H9 (cell line): Measurements from ENCODE around the gene PSMD1. TPM values are rescaled to one million over a fixed set of nuclear protein-coding genes. Genes with fewer than 3 reads are reported as not detected.

Experiments
- DNase-seq: peaks from one replicate; pipeline ENCODE4 v3.0.0-alpha.2; 2017
- H2AFZ ChIP-seq: one replicate; pipeline ENCODE4 v1.6.1; 2013; ENCODE audit warnings: mild to moderate bottlenecking, low read length, control low read depth, moderate library complexity
- H2AK5ac ChIP-seq: 2 replicates; pipeline ENCODE4 v1.6.1; 2013; ENCODE audit warnings: low read length, control low read depth, mixed read lengths; ENCODE audit not compliant: insufficient read length
- H2BK120ac ChIP-seq: one replicate; pipeline ENCODE4 v1.6.1; 2013; ENCODE audit warnings: low read depth, mild to moderate bottlenecking, low read length, control low read depth, inconsistent platforms; ENCODE audit not compliant: poor library complexity, severe bottlenecking
- H2BK12ac ChIP-seq: 2 replicates; pipeline ENCODE4 v1.6.1; 2013; ENCODE audit warnings: low read length, control low read depth, mixed read lengths, low read depth; ENCODE audit not compliant: insufficient read length
- H2BK15ac ChIP-seq: 2 replicates; pipeline ENCODE4 v1.6.1; 2013; ENCODE audit warnings: low read depth, low read length, control low read depth
- H2BK20ac ChIP-seq: one replicate; pipeline ENCODE4 v1.6.1; 2013; ENCODE audit warnings: low read depth, mild to moderate bottlenecking, low read length, control low read depth, inconsistent platforms; ENCODE audit not compliant: poor library complexity, severe bottlenecking
- H2BK5ac ChIP-seq: 2 replicates; pipeline ENCODE4 v1.6.1; 2013; ENCODE audit warnings: low read length, control low read depth, mixed read lengths; ENCODE audit not compliant: insufficient read length
- H3K14ac ChIP-seq: 2 replicates; pipeline ENCODE4 v1.6.1; 2013; ENCODE audit warnings: low read length, control low read depth; ENCODE audit not compliant: insufficient read depth
- H3K18ac ChIP-seq: 2 replicates; pipeline ENCODE4 v1.6.1; 2013; ENCODE audit warnings: low read depth, mild to moderate bottlenecking, mixed read lengths, low read length, control low read depth; ENCODE audit not compliant: insufficient read length
- H3K23ac ChIP-seq: 2 replicates; pipeline ENCODE4 v1.6.1; 2013; ENCODE audit warnings: low read length, control low read depth, mixed read lengths, low read depth; ENCODE audit not compliant: insufficient read length
- H3K23me2 ChIP-seq: 2 replicates; pipeline ENCODE4 v1.6.1; 2013; ENCODE audit warnings: low read depth, mild to moderate bottlenecking, mixed read lengths, low read length, control low read depth; ENCODE audit not compliant: insufficient read length, poor library complexity, severe bottlenecking
- H3K27ac ChIP-seq: 2 replicates; pipeline ENCODE4 v1.5.1; 2013; ENCODE audit warnings: low read length, control low read depth, mixed read lengths, low read depth; ENCODE audit not compliant: insufficient read length
- H3K27me3 ChIP-seq: 2 replicates; pipeline ENCODE4 v1.6.1; 2013; ENCODE audit warnings: low read length, control low read depth, inconsistent platforms; ENCODE audit not compliant: insufficient read depth
- H3K4ac ChIP-seq: 2 replicates; pipeline ENCODE4 v1.6.1; 2013; ENCODE audit warnings: low read depth, mild to moderate bottlenecking, control low read depth, inconsistent platforms, low read length, moderate library complexity
- H3K4me1 ChIP-seq: 2 replicates; pipeline ENCODE4 v1.6.1; 2013; ENCODE audit warnings: low read length, control low read depth, inconsistent platforms; ENCODE audit not compliant: insufficient read depth
- H3K4me2 ChIP-seq: 2 replicates; pipeline ENCODE4 v1.6.1; 2013; ENCODE audit warnings: low read length, control low read depth, mixed read lengths; ENCODE audit not compliant: insufficient read length, insufficient read depth
- H3K56ac ChIP-seq: 2 replicates; pipeline ENCODE4 v1.6.1; 2013; ENCODE audit warnings: low read depth, mild to moderate bottlenecking, mixed read lengths, low read length, control low read depth; ENCODE audit not compliant: insufficient read length
- H3K79me1 ChIP-seq: 2 replicates; pipeline ENCODE4 v1.6.1; 2013; ENCODE audit warnings: low read depth, mild to moderate bottlenecking, moderate library complexity, low read length, control low read depth, inconsistent platforms; ENCODE audit not compliant: insufficient read depth, poor library complexity, severe bottlenecking
- H3K79me2 ChIP-seq: 2 replicates; pipeline ENCODE4 v1.6.1; 2013; ENCODE audit warnings: low read length, control low read depth, inconsistent platforms; ENCODE audit not compliant: insufficient read depth
- H3K9ac ChIP-seq: 2 replicates; pipeline ENCODE4 v1.6.1; 2013; ENCODE audit warnings: low read length, control low read depth, mixed read lengths; ENCODE audit not compliant: insufficient read length; ENCODE audit errors: extremely low read depth
- H3K9me3 ChIP-seq: one replicate; pipeline ENCODE4 v1.6.1; 2013; ENCODE audit warnings: low read depth, low read length, inconsistent platforms; ENCODE audit not compliant: control insufficient read depth
- H3T11ph ChIP-seq: one replicate; pipeline ENCODE4 v1.6.1; 2013; ENCODE audit warnings: mild to moderate bottlenecking, low read length, control low read depth, inconsistent platforms
- H4K20me1 ChIP-seq: one replicate; pipeline ENCODE4 v1.6.1; 2013; ENCODE audit not compliant: control insufficient read depth, insufficient read length, insufficient read depth
- H4K5ac ChIP-seq: 2 replicates; pipeline ENCODE4 v1.6.1; 2013; ENCODE audit warnings: low read depth, mild to moderate bottlenecking, mixed read lengths, low read length, control low read depth; ENCODE audit not compliant: insufficient read length
- H4K8ac ChIP-seq: replicated peaks from 2 replicates; pipeline ENCODE4 v1.6.1; 2013; ENCODE audit warnings: low read length, control low read depth, mixed read lengths, low read depth; ENCODE audit not compliant: insufficient read length
- H4K91ac ChIP-seq: 2 replicates; pipeline ENCODE4 v1.6.1; 2013; ENCODE audit warnings: low read depth, mild to moderate bottlenecking, moderate library complexity, mixed read lengths, low read length, control low read depth; ENCODE audit not compliant: insufficient read length
- H3K27ac Mint-ChIP-seq, 3 experiments: 2 replicates in 2 of 3; 3 replicates in 1 of 3; pipeline ENCODE4 v1.8.0; 2020 to 2021; ENCODE audit warnings: mixed read lengths in 3 of 3, mild to moderate bottlenecking in 1 of 3, moderate library complexity in 1 of 3
- H3K27me3 Mint-ChIP-seq: 2 replicates; pipeline ENCODE4 v1.8.0; 2021; ENCODE audit warnings: low read depth, mild to moderate bottlenecking, moderate library complexity, mixed read lengths
- H3K36me3 Mint-ChIP-seq, 3 experiments: 2 replicates in 2 of 3; 3 replicates in 1 of 3; pipeline ENCODE4 v1.8.0; 2020 to 2021; ENCODE audit warnings: low read depth in 3 of 3, mixed read lengths in 3 of 3; ENCODE audit not compliant: insufficient read depth in 1 of 3
- H3K4me1 Mint-ChIP-seq, 2 experiments: 2 replicates each; pipeline ENCODE4 v1.8.0; 2020; ENCODE audit warnings: mixed read lengths in 2 of 2
- H3K4me3 Mint-ChIP-seq, 2 experiments: 2 replicates in 1 of 2; 3 replicates in 1 of 2; pipeline ENCODE4 v1.8.0; 2020 to 2021; ENCODE audit warnings: mild to moderate bottlenecking in 2 of 2, mixed read lengths in 2 of 2, moderate library complexity in 1 of 2
- H3K9me3 Mint-ChIP-seq, 2 experiments: 2 replicates in 1 of 2; 3 replicates in 1 of 2; pipeline ENCODE4 v1.8.0; 2020; ENCODE audit warnings: mild to moderate bottlenecking in 2 of 2, mixed read lengths in 2 of 2, moderate library complexity in 1 of 2
- WGBS: extraction: QIAGEN DNeasy Blood & Tissue Kit; methylation state at CpG from one replicate; pipeline ENCODE4 v1.1.7; 2013; ENCODE audit warnings: missing lambda C conversion rate, low lambda C conversion rate, mixed read lengths; ENCODE audit not compliant: insufficient read length; ENCODE audit errors: extremely low coverage; 5-methylcytosine and 5-hydroxymethylcytosine counted together
- total RNA-seq: library from RNA; stranded (reverse); gene quantifications from 2 replicates; pipeline ENCODE4 v1.2.1, GENCODE V29; 2021
- TF ChIP-seq, protein P1 (sequence below): fragments of 200-600 bp; sonication (generic); conservative IDR thresholded peaks from 3 replicates; pipeline ENCODE4 v1.8.0; 2021; ENCODE audit warnings: antibody characterized with exemption, mild to moderate bottlenecking

PSMD1 gene
- total RNA-seq, 1 experiment from 2014 or later, result 166 TPM

DNA sequence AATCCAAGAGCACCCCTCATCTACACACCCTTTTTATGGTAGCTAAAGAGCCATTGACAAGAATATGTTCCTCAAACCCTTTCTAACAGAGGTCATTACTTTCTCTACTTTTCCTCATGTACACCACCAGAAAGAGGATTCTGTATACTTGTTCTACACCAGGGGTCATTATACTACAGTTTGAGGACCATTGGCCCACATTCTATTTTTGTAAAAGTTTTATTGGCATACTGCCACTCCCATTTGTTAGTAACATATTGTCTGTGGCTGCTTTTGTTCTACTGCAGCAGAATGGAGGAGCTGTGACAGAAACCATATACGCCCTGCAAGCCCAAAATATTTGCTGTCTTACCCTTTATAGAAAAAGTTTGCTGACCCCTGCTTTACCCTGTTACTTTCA, 53.9 kb downstream of the PSMD1 start:
- H4K20me1 ChIP-seq, result no peaks in the 10 kb centered on the region
- H2BK15ac ChIP-seq, result no peak overlapping the region
- Mint-ChIP-seq H3K27me3 (no peaks in the 10 kb centered on the region), H3K27ac (no peak overlapping the region), H3K9me3 (no peaks in the 10 kb centered on the region), H3K4me3 (no peak overlapping the region), H3K4me1 (peaks cover 29 to 30% of the 10 kb centered on the region in 2 experiments), H3K36me3 (peaks cover 0 to 22% (median 16%) of the 10 kb centered on the region in 3 experiments; a peak in 5 of 7 replicates)
- no peaks in the 10 kb centered on the region for H3K79me1 ChIP-seq
- no peak overlapping the region for H2BK5ac ChIP-seq
- H2BK120ac ChIP-seq, result no peak overlapping the region
- H3K4me1 ChIP-seq, result 0 out of 2 replicates have a peak, but pooled peaks cover 4% of the 10 kb centered on the region
- no peak overlapping the region for H3K4ac ChIP-seq
- H4K8ac ChIP-seq, result no peak overlapping the region
- H4K5ac ChIP-seq, result no peak overlapping the region
- TF ChIP-seq, protein P1, sequence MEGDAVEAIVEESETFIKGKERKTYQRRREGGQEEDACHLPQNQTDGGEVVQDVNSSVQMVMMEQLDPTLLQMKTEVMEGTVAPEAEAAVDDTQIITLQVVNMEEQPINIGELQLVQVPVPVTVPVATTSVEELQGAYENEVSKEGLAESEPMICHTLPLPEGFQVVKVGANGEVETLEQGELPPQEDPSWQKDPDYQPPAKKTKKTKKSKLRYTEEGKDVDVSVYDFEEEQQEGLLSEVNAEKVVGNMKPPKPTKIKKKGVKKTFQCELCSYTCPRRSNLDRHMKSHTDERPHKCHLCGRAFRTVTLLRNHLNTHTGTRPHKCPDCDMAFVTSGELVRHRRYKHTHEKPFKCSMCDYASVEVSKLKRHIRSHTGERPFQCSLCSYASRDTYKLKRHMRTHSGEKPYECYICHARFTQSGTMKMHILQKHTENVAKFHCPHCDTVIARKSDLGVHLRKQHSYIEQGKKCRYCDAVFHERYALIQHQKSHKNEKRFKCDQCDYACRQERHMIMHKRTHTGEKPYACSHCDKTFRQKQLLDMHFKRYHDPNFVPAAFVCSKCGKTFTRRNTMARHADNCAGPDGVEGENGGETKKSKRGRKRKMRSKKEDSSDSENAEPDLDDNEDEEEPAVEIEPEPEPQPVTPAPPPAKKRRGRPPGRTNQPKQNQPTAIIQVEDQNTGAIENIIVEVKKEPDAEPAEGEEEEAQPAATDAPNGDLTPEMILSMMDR, result no peak
- no peaks in the 10 kb centered on the region for H3K79me2 ChIP-seq
- H3K23me2 ChIP-seq, result no peaks in the 10 kb centered on the region
- no peak for DNase-seq
- no peak overlapping the region for H2BK12ac ChIP-seq
- no peak overlapping the region for H2AFZ ChIP-seq
- no peak overlapping the region for H3K9ac ChIP-seq
- no CpG with 5 or more reads among the region's 1 CpG for WGBS
- no peak overlapping the region for H3K23ac ChIP-seq
- H3K9me3 ChIP-seq, result no peaks in the 10 kb centered on the region
- H2AK5ac ChIP-seq, result no peak overlapping the region
- no peak overlapping the region for H3K4me2 ChIP-seq
- no peak overlapping the region for H3T11ph ChIP-seq
- H3K27ac ChIP-seq, result no peak overlapping the region
- no peak overlapping the region for H2BK20ac ChIP-seq
- no peak overlapping the region for H3K18ac ChIP-seq
- no peaks in the 10 kb centered on the region for H3K27me3 ChIP-seq
- no peak overlapping the region for H4K91ac ChIP-seq
- H3K14ac ChIP-seq, result no peak overlapping the region
- no peak overlapping the region for H3K56ac ChIP-seq
